Brain microvascular endothelial cell (primary cell): ENCODE measurements around the gene PFDN1.
A peak's percentile ranks its signal among the peaks of the same experiment; 100 is the strongest.

Experiments used
- DNase-seq: peaks from one replicate; pipeline ENCODE4 v3.0.0-alpha.2; 2020
- H3K27ac ChIP-seq: fragments of 250-450 bp; sonication (Bioruptor Pico); 2 replicates; pipeline ENCODE4 v1.5.1; 2020; ENCODE audit warnings: mild to moderate bottlenecking, moderate library complexity
- H3K27me3 ChIP-seq: fragments of 250-450 bp; sonication (Bioruptor Pico); replicated peaks from 2 replicates; pipeline ENCODE4 v1.5.1; 2020; ENCODE audit warnings: mild to moderate bottlenecking
- H3K36me3 ChIP-seq: fragments of 250-450 bp; sonication (Bioruptor Pico); replicated peaks from 2 replicates; pipeline ENCODE4 v1.5.1; 2020; ENCODE audit warnings: mild to moderate bottlenecking
- H3K4me3 ChIP-seq: 2 replicates; pipeline ENCODE4 v1.5.1; 2011; ENCODE audit warnings: low read depth, mild to moderate bottlenecking, control low read depth, low read length, moderate library complexity
- in situ Hi-C: cut with HindIII; loops from 2 replicates; pipeline ENCODE4 v1.10.0; 2017; ENCODE audit warnings: low sequenced_read_pairs, low pct_ligation_motif_present
- TF ChIP-seq, protein P1 (sequence below): IDR thresholded peaks from 2 replicates; pipeline ENCODE4 v1.5.1; 2011; ENCODE audit warnings: low read depth, mild to moderate bottlenecking, moderate library complexity, low read length, control low read depth, inconsistent platforms; ENCODE audit errors: missing control alignments

The PFDN1 gene

DNA sequence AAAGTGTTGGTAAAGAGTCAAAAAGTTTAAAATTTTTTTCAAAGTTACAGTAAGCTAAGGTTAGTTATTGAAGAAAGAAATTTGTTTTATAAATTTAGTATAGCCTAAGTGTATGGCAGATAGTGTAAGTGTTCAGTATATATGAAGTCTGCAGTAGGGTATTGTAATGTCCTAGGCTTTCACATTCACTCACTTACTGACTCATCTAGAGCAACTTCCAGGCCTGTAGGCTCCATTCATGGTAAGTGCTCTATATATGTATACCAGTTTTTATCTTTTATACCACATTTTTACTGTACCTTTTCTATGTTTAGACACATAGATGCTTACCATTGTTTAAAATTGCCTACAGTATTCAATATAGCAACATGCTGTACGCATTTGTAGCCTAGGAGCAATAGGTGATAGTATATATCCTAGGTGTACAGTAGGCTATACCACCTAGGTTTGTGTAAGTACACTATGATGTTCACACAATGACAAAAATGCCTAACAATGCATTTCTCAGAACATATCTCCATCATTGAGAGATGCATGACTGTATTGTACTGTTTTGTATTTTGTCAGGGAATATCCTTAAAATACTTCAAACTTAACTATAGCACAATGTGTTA, 89.4 kb downstream of the PFDN1 start:
- Histone ChIP-seq H3K27me3 (no peaks in the 10 kb centered on the region), H3K27ac (no peak overlapping the region), H3K4me3 (no peak overlapping the region), H3K36me3 (no peaks in the 10 kb centered on the region)
- no peak for DNase-seq
- TF ChIP-seq, protein P1, sequence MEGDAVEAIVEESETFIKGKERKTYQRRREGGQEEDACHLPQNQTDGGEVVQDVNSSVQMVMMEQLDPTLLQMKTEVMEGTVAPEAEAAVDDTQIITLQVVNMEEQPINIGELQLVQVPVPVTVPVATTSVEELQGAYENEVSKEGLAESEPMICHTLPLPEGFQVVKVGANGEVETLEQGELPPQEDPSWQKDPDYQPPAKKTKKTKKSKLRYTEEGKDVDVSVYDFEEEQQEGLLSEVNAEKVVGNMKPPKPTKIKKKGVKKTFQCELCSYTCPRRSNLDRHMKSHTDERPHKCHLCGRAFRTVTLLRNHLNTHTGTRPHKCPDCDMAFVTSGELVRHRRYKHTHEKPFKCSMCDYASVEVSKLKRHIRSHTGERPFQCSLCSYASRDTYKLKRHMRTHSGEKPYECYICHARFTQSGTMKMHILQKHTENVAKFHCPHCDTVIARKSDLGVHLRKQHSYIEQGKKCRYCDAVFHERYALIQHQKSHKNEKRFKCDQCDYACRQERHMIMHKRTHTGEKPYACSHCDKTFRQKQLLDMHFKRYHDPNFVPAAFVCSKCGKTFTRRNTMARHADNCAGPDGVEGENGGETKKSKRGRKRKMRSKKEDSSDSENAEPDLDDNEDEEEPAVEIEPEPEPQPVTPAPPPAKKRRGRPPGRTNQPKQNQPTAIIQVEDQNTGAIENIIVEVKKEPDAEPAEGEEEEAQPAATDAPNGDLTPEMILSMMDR: no peak
- in situ Hi-C loops: no loop called here

DNA sequence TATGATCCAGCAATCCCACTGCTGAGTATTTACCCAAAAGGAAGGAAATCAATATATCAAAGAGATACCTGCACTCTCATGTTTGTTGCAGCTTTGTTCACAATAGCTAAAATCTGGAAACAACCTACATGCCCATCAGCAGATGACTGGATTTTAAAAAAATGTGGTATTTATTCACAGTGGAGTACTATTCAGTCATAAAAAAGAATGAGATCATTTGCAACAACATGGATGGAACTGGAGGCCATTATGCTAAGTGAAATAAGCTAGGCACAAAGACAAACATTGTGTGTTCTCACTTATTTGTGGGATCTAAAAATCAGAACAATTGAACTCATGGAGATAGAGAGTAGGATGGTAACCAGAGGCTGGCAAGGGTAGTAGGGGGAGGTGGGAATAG, 94.8 kb downstream of the PFDN1 start:
- in situ Hi-C loops: no loop called here
- DNase-seq: no peak
- TF ChIP-seq, protein P1: no peak
- Histone ChIP-seq H3K27me3 (no peaks in the 10 kb centered on the region), H3K36me3 (no peaks in the 10 kb centered on the region), H3K4me3 (no peak overlapping the region), H3K27ac (no peak overlapping the region)

DNA sequence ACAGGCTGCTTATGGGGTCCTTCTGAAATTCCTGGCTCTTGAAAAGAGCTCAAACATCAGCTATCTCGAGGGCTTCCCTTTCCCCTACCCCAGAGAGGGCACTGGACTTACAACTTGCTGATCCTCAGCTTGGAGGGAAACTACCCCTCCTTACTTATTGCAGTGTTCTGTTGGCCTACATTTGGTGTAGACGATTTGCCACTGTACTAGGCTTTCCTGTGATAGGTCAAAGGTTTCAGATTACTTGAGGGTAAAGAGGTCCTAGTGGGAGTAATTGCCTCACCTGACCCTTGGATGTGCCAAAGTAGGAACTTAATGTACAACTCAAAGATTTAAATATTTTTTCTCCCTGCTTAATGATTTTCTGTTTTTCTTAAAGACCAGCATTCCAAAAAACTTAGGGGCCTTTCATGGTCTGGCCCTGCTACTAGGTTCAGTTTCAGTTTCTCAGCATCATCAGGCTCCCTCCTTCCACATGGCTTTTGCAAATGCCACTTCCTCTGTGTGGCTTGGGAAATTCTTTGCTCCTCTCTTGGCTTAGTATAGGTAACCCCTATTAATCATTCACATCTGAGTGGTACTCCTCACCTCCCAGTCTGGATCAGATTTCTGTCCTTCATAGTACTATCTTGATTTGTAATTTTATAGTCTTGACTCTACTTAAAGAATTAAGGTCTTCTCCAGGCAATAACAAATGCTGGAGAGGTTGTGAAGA, 95.5 kb downstream of the PFDN1 start:
- TF ChIP-seq, protein P1: no peak
- Histone ChIP-seq H3K27ac (no peak overlapping the region), H3K27me3 (no peaks in the 10 kb centered on the region), H3K4me3 (no peak overlapping the region), H3K36me3 (no peaks in the 10 kb centered on the region)
- in situ Hi-C loops: no loop called here
- DNase-seq: no peak

DNA sequence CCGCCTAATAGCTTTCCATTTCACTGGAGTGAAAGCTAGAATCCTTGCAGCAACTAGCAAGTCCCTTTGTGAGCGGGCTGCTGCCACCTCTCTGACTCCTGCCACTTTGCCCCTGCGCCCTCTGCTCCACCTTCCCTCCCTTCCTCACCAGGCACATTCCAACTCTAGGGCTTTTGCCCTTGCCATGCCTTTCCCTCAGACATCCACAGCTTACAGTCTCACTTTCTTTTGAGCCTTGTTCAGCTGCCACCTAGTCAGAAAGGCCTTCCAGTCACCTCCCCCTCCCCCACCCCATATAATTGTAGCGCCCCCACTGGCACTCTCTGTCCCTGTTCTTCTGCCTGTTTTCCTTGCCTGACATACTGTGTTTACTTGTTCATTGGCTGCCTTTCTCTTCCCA, 96.9 kb downstream of the PFDN1 start:
- Histone ChIP-seq H3K27me3 (no peaks in the 10 kb centered on the region), H3K27ac (no peak overlapping the region), H3K36me3 (no peaks in the 10 kb centered on the region), H3K4me3 (no peak overlapping the region)
- no peak for DNase-seq
- in situ Hi-C loops: no loop called here
- TF ChIP-seq, protein P1: peak; percentile 31

DNA sequence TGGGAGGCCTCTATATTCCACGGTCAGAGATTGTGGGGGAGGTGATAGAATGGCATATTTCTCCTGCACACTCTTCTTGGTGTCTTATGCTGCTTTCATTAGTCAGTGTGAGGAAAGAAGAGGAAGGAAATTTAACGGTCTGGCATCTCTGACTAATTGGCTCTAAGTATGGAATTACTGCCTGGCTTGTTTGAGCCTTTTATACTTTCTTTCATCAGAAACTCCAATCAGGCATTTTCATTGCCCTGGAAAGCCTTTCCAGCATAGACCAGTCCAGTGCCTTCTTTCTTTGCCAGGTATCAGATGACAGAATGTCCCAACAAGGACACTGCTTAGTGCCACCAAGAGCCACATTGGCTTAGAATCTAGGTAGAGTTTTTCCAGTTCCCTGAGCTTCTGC, 97.7 kb downstream of the PFDN1 start:
- Histone ChIP-seq H3K4me3 (no peak overlapping the region), H3K27me3 (no peaks in the 10 kb centered on the region), H3K27ac (no peak overlapping the region), H3K36me3 (no peaks in the 10 kb centered on the region)
- TF ChIP-seq, protein P1: no peak
- DNase-seq: no peak
- in situ Hi-C loops: no loop called here
